Measurements from ENCODE around the gene SRM.
"Not testable (repeated sequence)": the region's sequence is repeated elsewhere in the genome, so short reads cannot be mapped to it uniquely, and the experiment has no call there.

The SRM gene

DNA sequence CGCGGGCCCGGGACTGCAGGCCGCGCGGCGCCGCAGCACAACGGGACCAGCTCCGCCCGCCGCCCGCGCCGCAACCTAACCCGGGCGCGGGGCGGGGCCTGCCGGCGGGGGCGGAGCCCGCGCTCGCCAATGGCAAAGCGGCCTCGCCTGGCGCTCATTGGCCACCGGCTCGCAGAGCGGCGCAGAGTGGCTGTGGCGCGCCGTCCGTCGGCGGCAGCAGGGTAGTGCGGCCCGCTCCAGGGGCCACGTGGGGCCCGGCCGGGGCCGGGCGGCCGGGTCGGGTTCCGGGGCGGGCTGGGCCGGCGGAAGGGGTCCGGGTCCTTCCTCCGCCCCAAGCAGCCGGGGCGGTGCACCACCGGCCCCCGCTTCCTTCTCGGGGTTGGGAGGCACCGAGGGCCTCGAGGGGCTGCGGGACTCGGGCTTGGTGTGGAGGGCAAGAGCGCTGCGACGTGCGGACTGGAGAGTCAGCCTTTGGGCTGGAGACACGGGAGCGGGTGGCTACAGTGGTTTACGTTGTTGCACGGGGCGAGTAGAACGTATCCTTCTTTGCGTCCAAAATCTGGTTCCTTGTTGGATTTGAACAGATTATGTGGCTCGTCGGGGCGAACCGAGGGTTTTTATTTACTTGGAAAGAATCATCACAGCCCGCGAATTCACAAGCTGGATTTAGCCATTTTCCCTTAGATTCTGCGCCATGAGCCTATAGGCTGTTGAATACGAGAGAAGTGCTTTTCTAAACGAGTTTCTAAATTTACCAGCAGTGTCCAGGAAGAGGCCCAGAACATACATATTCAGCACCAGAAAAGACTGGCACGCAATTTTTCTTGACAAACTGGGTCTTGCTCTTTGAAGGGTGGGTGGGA lies at the start of gene SRM:
SRM (minus strand) TSS at position 51 of the 863 bp plus-strand sequence. CDS start 75 bp downstream, outside the sequence.
- peak; percentile 72 to 77 for DNase-seq

DNA sequence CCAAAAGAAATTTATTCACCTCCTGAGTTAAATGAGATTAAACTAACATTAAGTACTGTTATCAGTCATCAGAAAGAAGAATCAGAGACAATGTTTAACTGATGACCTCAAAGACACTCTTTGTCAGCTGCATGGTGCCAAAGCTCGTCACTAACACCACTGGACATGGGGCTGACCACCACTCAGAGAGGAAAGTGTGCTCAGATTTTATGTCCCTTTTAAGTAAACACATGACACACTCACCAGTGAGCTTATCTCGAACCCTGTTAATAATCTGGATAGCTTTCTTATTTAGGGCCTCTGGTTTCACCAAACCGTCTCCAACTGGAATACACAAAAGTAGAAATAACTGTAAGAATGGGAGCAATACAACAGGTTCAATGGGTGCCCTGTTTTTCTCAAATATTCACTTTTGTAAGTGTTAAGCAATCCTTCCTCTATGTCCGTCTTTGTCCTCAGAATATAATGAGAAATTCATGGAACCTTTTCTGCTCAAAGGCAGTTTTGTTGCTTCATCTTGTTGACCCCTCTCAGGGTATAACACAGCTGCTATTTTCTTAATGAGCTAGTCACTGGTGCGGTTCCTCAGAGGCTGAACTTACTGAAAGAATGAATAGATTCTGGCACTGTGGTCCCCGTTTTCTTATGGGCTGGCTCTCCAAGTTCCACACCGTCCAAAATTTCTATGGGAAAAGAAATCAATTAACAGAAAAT lies 49.4 kb upstream of the SRM start:
- no peak for DNase-seq

DNA sequence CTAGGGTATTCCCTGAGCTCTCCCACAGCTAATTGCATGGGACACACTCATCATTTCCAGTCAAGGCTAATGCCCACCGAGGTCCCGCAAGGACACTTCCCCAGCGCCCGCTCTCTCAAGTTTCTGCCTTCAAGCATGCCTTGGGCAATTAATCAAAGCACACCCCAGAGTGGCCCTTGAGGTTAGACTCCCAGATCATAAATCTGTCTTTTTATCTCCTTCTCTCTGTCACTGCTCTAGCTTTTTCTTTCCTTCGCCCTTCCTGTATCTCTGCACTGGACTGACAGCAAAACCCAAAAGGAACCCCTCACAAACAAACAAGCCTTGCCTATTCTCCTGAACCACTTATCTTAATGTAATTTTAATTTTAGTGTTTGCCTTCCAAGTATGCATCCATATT lies 47.8 kb upstream of the SRM start:
- no peak for DNase-seq

DNA sequence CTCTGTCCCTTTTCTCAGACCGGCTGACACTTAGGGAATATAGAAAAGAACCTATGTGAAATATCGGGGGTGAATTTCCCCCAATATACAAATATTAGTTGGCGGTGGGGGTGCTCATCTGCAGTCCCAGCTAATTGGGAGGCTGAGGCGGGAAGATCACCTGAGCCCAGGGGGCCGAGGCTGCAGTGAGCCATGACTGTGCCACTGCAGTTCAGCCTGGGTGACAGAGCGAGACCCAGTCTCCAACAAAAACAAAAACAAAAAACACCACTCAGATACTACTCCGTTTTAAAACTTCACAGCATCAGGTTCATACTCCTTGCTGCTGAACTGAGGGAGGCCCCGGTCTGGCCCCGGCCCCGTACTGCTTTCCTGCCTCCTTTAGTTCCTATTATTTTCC lies 45.8 kb upstream of the SRM start:
- no peak for DNase-seq

DNA sequence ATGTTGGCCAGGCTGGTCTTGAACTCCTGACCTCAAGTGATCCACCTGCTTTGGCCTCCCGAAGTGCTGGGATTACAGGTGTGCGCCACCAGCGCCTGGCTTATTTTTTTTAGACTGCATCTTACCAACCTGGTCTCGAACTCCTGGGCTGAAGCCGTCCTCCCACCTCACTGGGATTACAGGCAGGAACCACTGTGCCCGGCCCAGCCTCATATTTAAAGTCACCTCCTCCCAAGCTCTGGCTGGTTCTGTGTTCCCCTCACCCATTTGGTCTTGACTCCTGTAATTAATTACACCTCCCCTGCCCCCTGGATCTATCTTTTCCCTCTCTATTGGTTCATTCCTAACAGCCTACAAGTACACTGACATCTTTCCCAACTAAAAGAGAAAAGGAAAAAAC lies 41.5 kb upstream of the SRM start:
- no peak for DNase-seq

DNA sequence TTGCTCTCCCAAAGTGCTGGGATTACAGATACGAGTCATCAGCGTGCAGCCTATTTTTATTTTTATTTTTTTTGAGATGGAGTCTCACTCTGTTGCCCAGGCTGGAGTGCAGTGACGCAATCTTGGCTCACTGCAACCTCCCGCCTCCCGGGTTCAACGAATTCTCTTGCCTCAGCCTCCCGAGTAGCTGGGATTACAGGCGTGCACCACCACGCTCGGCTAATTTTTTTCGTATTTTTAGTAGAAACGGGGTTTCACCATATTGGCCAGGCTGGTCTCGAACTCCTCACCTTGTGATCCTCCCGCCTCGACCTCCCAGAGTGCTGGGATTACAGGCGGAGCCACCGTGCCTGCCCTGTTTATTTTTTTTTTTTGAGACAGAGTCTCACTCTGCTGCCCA lies 41.0 kb upstream of the SRM start:
- not testable (repeated sequence) for DNase-seq

DNA sequence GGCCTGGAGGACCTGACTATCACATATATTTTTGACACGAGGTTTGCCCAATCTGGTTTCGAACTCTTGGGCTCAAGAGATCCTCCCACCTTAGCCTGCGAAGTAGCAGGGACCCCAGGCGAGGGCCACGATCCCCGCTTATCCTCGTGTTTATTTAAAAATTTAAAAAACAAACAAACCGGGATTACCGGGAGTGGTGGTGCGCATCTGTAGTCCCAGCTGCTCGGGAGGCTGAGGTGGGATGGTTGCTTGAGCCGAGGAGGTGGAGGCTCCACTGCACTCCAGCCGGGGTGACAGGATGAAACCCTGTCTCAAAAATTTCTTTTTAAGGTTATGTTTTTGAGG lies 40.3 kb upstream of the SRM start:
- DNase-seq: no peak

DNA sequence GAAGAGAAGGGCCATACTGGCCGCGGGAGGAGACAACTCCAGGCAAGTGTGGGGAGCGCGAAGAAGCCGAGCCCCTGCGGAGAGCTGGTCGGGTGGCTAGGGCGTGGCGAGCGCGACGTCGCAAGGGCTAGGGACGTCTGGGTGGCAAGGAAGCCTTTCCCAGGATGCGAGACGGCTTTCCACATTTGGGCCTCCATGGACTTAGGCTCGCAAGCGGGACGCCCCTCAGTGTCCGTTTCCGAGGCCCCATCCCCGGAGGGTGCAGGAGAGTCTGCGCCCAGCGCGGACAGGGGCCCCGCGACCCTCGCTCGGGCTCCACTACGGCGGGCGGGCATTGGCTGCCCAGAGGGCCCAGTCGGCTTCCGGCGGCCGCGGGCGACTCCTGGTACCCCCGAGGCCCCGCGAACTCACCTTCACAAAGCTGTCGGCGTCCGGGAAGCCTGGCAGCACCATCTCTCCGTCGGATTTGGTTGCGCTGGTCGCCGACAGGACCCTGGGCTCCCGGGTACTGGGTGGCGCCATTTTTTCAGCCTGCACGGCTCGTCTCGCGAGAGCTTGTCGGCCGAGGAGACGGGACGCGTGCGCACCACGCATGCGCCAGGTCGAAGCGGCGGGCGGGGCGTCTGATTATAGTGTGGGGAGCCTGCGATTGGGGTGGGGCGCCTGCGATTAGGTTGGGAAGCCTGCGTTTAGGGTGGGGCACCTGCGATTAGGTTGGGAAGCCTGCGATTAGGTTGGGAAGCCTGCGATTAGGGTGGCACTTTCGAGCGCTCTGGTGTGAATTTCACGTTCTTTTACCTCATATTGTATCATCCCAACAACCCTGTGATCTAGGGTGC lies 39.7 kb upstream of the SRM start, which contains the start of gene EXOSC10:
EXOSC10 (minus strand) TSS at position 560 of the 839 bp plus-strand sequence; CDS start at position 522, 38 bp downstream.
- peak; percentile 82 to 86 for DNase-seq

DNA sequence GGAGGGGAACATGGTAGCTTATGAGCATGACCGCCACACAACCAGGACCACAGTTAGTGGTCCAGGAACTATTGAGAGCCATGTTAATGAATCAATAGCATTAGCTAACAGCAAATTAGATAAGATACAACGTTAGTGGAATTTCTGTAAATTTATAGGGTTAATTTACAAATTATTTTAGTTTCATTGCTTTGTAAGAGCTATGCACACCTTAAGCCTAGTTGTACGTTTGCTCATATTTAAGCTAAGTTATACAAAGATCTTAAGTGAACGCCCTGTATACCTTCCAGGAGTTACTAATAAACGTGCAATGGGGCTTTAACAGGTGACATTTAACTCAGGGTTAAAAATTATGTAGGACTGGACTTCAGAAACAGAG lies 39.1 kb upstream of the SRM start:
- DNase-seq: no peak

DNA sequence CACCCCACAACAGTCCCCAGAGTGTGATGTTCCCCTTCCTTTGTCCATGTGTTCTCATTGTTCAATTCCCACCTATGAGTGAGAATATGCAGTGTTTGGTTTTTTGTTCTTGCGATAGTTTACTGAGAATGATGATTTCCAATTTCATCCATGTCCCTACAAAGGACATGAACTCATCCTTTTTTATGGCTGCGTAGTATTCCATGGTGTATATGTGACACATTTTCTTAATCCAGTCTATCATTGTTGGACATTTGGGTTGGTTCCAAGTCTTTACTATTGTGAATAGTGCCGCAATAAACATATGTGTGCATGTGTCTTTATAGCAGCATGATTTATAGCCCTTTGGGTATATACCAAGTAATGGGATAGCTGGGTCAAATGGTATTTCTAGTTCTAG lies 24.0 kb upstream of the SRM start:
- not testable (repeated sequence) for DNase-seq

DNA sequence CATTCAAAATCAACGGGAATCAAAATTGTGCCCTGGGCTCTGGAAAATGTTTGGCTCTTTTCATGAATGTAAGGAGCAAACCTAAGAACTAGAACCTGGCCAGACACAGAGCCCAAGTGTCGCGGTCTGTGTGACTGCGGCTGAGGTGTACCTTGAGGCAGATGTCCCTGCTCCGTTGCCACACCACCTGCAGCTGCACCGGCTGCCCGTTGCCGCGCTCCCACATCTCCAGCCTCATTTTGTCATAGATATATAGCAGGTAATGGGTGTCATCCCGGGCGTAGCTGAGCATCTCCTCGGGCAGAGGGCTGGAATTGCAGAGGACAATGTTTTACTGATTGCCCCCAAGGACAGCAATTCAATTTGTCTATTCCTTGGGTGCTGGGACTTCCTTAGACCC lies 21.1 kb upstream of the SRM start:
- no peak for DNase-seq

DNA sequence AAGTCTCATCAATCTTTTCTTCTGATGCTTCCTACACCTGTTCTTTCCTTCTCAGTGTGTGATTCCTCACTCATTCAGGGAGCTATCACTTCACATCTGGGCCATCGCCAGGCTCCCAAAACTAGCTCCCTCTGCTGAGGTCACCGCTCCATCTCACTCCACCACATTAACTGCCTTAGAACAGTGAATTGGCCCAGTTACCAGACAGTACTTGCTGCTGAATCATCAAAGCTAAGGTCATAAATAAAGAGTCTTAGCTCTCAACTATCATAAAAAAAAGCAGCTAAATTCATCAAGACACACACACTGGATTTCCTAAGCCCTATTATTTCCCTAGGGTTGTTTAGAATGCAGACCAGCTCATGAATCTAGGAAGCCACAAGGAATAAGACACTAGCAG lies 18.8 kb upstream of the SRM start:
- no peak for DNase-seq

DNA sequence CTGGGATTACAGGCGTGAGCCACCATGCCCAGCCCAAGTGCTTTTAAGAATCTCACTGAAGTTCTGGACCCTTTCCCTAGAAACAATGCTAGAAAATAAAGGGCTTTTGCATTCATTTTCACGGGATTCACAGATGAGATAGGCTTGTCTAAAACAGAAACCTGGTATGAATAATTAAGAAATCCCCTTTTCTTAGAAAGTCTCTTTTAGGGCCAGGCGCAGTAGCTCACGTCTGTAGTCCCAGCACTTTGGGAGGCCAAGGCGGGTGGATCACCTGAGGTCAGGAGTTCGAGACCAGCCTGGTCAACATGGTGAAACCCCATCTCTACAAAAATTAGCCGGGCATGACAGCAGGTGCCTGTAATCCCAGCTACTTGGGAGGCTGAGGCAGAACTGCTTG lies 13.6 kb upstream of the SRM start:
- not testable (repeated sequence) for DNase-seq

DNA sequence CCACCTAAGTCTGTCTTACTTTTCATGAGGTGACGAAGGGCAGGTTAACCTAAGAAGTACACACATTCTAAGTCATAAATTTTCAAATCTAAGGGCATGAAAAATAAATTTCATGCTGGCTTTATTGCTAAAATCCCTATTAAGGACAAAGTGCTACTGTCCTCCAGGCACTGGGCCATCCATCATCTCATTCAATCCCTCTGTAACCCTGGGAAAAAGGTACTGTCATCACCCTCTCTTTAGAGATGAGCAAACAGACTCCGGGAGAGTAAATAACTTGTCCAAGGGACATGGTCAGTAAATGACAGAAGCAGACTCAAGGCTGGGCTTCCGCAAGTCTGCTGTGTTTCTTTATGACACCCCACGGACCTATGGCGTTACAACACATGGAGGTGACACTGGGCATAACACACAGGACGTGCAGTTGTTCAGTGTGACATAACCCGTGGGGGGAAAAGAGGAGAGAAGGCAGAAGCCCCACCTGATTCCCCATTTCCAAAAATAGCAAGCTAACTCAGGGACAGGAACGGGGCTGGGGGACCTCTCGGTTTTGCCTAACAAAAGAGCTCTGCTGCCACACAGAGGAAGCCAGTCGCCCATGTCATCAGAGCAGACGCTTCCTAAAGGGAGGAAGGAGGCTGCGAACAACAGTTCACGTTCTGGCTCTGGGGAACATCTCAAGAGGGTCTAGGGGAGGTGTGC lies 12.5 kb upstream of the SRM start:
- DNase-seq: peak; percentile 44 to 56

DNA sequence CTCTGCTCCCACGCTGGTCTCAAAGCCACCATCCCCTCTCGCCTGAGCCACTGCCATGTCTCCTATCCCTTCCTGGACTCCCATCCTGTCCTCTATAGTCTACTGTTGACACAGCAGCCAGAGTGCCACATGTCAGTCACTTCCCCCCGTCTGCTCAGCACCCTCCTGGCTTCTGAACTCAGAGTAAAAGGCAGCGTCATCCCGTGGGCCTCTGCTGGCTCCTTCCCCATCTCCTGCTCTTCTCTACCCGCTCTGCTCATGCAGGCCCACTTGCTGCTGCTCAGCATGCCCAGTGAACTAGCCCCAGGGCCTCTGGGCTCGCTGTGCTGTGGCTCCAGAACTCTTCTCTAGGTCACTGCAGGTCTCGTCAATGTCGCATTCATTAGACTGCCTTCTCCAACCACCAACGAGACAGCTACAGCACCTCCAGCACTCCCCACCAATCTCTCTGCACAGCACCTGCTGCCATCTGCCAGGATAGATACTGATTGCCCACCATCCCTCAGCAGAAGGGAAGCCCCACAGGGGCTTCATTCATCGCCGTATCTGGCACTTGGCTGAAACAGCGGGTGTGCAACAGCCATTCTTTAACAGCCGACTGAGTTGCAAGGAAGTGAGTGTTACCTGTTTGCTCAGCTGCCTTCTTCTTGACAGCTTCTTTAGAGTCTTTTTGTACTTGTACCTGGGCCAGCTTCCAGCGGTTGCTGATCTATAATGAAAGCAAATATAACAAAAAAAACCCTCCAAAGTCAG lies 11.8 kb upstream of the SRM start:
- peak; percentile 31 to 53 for DNase-seq

DNA sequence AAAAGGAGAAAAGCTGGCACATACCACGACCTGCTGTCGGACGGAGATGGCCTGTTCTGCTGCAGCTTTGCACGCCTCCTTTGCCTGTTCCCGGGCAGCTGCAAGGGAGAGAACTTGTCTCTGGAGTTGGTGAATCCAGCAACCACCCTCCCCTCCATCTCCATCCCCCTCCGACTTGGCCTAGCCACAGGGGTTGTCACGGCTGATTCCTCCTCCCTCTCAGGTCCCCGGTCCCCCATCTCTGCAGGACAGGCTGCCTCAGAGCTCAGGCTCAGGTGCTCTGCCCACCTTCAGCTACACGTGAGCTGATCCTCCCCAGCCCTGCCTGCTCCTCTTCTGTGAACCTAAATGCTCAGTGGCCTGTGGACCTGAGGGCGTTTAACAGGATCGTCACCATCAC lies 11.1 kb upstream of the SRM start:
- no peak for DNase-seq

DNA sequence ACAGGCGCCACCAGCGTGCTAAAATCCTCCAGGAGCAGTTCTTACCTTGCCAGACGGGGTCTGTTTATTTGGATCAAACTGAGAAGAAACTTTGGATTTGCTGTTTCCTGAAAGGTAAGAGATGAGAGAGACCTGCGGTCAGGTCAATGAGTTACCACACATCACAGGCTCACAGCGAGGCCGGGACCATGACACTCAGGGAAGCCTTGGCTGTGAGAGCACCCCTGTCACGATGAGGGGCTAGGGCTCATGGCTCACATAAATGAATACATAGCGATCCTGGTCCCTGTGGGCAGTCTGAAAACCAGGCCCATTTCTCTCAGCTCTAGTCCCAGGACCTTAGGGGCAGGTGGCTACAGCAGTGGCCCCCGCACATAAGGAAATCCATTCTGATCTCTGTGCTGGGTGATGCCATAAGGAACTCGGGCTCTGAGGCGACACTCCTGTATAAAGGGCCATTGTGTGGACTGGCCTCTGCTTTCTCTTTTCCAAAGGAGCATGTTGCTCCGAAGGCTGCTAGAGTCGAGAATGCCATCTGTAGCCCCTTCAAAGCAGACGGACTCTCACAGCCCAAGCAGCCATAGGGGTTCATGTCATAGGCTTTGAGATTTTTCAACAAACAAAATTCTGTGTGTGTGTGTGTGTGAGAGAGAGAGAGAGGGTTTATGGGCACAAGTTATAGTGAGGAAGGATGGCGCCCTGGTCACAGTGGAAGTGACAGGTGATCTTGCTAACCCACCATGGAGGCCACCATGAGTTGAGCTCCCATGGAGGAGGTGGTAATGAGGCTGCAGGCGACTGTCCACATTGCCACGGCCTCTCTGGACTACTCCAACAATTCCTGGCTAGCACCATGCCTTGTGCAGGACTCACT lies 9.0 kb upstream of the SRM start:
- DNase-seq: no peak

DNA sequence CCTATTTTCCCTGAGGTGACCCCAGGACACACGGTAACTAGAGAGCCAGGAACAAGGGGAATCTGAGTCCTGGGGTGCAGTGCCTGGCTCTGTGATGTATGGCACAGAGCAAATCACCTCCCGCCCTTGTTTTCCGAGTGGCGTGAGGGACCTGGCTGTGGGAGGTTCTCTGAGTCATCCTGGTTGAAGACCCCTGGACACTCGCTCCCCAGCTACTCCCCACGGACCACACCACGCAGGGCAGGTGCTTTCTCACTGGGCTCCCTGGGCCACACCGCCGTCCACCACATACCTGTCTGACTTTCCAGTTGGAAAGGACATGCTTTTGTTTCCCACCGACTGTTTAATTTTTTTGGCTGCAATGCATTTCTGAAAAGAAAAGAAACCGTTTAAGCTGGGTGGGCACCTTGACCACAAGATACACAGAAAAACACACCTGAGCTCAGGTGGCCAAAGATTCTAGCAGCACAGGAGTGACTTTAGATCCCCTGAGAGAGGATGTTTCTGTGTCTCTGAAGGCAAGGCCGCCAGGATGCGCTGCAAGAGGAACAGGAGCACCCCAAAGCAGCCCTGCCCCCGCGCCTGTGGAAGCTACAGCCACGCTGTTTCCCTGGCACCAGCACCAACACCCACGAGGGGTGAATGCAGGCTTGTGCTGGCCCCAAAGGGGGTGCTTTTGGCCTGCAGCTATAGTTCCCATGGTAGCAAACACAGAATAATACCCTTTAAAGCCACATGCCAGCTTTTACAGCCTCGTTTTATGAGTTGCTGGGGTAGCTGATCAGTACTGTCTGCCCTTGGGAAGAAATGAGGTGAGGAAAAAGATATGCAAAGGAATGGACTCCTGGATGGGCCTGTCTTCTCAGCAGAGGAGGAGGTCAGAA lies 8.1 kb upstream of the SRM start:
- no peak for DNase-seq

DNA sequence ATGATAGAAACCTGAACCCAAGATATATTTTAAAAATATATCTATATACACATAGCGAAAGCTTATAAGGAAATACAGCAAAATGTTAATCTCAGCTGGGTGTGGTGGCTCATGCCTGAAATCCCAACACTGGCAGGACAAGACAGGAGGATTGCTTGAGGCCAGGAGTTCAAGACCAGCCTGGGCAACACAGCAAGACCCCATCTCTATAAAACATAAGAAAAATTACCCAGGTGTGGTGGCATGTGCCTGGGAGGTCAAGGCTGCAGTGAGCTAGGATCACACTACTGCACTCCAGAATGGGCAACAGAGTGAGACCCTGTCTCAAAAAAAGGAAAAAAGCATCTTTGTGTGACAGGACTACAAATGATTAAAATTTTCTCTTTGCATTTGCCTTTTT lies 6.0 kb upstream of the SRM start:
- no peak for DNase-seq

DNA sequence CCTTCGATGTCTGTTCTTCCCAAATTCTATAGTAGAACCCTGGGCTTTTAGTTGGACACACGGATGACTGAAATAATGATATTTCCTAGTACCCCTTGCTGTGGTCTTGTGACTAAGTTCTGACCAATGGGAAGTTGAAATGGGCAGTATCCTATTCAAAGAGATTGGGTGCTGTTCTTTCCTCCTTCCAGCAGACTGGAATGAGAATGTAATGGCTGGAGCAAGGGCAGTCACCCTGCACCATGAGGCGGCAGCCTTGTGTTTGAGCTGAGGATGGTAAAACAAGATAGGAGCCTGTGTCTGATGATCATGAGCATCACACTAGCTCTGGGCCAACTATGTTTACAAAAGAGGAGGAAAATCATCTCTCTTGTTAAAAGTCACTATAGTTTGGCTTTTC lies 5.1 kb upstream of the SRM start:
- no peak for DNase-seq

Measured in NCI-H187 (cell line).